Astrocyte of the spinal cord (primary cell): ENCODE data around the gene DPYSL3.

Experiments used
- DNase-seq: peaks from one replicate; pipeline ENCODE4 v3.0.0; 2011; ENCODE audit warnings: low read depth, low spot score
- H3K4me3 ChIP-seq: 2 replicates; pipeline ENCODE4 v1.5.1; 2011; ENCODE audit warnings: low read depth, mild to moderate bottlenecking, low read length, moderate library complexity
- CTCF ChIP-seq: IDR thresholded peaks from 2 replicates; pipeline ENCODE4 v1.5.1; 2012; ENCODE audit warnings: low read depth, mild to moderate bottlenecking, low read length, inconsistent platforms
- in situ Hi-C: cut with HindIII; loops from 2 replicates; pipeline ENCODE4 v1.10.0; 2017; ENCODE audit warnings: low sequenced_read_pairs

DPYSL3 gene

GRCh38 chr5:147534172-147534951, 24.5 kb upstream of the DPYSL3 start:
- H3K4me3 ChIP-seq: no peak overlapping the region
- in situ Hi-C loops: no loop called here
- peak; percentile 64 for DNase-seq

GRCh38 chr5:147532156-147532555, 22.3 kb upstream of the DPYSL3 start:
- TF ChIP-seq CTCF: no peak
- DNase-seq: no peak
- no peak overlapping the region for H3K4me3 ChIP-seq
- in situ Hi-C loops: no loop called here

More at GRCh38 chr5:147534172-147534951, 24.5 kb upstream of the DPYSL3 start:
- no peak for TF ChIP-seq CTCF

GRCh38 chr5:147530530-147531389, 20.9 kb upstream of the DPYSL3 start:
- no peak overlapping the region for H3K4me3 ChIP-seq
- no peak for TF ChIP-seq CTCF
- in situ Hi-C loops: no loop called here
- peak; percentile 80 for DNase-seq

- no peak overlapping the region for H3K4me3 ChIP-seq
- no peak for TF ChIP-seq CTCF
- no peak for DNase-seq
- in situ Hi-C loops: no loop called here
Measured at GRCh38 chr5:147523069-147523468, 13.2 kb upstream of the DPYSL3 start.

- in situ Hi-C loops: no loop called here
- TF ChIP-seq CTCF: no peak
- H3K4me3 ChIP-seq: no peak overlapping the region
- peak; percentile 51 for DNase-seq
Measured at GRCh38 chr5:147522435-147522834, 12.6 kb upstream of the DPYSL3 start.

- DNase-seq: no peak
- in situ Hi-C loops: no loop called here
- H3K4me3 ChIP-seq: no peak overlapping the region
- no peak for TF ChIP-seq CTCF
Measured at GRCh38 chr5:147520450-147520849, 10.6 kb upstream of the DPYSL3 start.
